Cerebellar nuclear complex (tissue), 1 donor: ENCODE measurements around the gene LDLRAD4.
A peak's percentile ranks its signal among the peaks of the same experiment; 100 is the strongest.

Source experiments
- DNase-seq, 2 experiments: peaks; one replicate each; lab custom pipeline; 2025; lab: John Stamatoyannopoulos, UW

The LDLRAD4 gene

DNA sequence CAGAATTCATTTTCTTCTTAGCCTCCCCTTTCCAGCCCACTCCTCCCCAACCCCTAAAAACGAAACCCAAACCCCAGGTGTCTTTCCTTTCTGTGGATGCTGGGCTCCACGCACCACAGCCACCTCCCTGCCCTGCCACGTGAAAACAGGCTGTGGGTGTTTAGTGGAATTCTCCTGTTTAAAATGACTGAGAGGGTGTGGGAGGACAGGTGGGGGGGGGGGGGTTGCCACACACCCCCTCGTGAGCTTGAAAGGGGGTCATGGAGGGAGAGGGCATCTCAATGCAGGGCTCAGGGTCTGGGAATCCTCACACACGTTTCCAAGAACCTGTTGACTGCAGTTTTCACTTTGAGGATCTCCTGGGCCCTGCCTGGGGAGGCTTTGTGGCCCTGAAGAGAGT lies 397.5 kb downstream of the LDLRAD4 start:
- no peak for DNase-seq

DNA sequence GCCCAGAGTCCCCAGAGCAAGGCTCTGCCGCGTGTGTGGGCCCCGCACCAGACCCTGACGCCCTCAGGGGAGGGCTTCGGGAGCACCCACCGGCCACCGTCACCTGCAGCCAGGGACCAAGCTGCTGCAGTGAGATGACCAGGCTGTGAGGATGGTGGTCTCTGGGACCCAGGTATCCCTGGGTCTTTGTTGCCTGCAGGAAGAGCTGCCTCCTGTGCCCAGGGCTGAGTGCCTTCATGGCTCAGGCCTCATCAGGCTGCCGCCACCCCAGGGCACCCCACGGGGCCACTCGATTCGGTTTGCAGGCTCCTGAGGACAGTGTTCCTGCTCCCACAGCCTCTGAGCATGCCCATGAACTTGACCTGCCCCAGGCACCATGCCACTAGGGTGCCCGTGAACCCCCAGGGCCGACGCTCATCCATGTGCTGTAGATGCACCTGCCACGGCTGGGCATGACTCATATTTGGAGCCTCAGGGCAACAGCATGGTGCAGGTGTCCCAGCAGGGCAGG lies 398.0 kb downstream of the LDLRAD4 start:
- no peak for DNase-seq

DNA sequence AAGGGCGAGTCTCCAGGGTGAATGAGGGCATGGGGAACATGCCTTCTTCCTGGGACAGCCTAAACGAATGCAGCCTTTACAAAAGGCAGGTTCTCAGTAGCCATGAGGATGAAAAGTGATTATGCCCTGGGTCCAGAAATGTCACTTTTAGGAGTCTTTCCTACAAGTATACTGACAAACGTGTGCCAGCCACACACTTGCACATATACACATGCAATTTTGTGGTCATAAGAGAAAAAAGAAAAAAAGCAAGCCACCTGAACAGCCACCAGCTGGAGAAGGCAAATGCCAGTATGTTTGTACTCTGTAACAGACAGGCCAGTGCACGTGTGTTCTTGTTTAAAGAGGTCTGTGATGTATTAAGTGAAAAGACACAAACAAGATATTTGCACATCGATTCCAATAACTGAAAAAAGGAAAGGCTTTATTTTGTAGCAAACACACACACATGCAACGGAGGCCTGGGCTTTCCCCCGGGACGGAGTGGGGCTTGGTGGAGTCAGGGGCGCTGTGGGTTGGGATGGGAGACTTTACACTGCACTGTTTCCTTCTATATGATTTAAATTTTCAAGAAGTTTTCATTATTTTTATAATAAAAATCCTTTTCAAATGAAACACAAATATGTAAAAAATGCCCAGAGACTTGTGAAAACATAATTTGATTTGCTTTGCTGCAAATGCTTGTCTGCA lies 399.4 kb downstream of the LDLRAD4 start:
- no peak for DNase-seq

DNA sequence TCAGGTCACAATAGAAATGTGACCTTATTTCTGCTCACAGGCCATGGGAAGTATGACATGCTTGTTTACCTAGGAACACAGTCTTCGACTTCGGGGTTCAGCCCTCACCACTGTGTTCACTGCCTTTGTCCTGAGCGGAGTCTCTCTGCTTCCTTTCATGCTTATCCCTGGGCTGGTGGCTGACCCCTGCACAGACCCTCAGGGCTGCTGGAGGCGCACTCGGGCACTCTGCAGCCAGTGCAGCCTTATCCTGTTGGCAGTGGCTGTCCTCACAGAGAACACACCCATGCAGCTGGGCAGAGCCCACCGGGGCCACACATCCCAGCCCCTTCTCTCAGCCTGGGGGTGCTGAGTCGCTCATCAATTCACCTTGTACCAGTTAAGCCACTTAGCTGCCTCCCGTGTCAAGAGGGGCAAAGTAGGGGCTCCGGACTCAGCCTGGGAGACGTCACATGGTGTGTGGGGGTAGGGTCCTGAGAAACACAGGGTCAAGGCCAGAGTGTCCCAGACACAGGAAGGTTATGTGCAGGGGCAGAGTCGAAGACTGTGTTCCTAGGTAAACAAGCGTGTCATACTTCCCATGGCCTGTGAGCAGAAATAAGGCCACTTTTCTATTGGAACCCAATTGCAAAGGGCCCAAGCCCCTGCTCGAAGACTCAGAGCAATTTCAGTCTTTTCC lies 400.3 kb downstream of the LDLRAD4 start:
- DNase-seq: no peak

DNA sequence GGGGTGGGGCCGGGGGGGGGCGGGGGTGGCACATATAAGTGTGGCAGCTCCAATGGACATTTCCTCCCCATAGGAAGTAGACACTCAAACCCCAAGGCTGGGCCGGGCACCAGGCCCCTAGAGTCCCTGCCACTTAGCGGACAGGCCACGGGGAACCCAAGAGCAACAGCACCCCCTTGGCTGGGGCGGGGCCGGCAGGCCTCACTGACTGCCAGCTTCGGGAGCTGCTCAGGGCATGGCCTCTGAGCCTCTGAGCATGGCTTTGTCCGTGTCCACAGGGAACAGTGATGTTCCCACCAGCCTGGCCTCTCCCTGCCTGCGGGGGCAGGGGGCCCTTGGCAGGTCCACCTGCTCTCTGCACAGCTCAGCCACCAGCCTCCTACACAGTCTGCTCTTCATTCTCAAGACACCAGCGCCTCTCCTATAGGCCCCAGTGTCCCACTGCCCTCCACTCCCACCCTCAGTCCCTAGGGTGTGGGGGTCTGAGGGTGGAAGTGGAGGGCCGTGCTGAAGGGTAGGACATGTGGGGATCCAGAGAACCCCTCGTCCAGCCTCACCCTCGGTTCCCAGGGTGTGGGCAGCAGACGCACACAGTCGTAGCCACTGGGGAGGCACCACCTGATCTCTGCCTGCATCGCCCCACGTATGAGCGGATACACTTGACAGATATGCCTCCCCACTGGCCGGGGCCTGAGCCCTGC lies 401.1 kb downstream of the LDLRAD4 start:
- DNase-seq: no peak

DNA sequence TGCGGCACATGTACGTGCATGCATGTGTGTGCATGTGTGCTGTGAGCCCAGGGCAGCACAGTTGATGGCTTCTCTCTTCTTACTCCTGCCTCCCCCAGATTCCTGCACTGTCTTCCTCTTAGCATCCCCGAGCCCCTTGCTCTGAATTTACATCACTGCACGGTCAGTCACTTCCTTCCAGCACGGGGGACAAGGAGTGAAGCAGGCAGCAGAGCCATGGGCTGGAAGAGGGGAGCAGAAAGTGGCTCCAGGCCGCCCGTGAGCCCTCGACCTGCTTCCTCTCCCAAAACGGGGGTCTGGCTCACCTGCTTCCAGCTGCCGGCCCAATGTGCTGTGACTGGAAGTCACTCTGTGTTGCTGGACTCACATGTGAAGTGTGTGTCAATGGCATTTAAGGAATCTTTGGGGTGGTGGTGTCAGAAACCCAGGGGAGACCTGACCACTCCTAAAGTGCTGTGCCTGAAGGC lies 401.7 kb downstream of the LDLRAD4 start:
- no peak for DNase-seq

DNA sequence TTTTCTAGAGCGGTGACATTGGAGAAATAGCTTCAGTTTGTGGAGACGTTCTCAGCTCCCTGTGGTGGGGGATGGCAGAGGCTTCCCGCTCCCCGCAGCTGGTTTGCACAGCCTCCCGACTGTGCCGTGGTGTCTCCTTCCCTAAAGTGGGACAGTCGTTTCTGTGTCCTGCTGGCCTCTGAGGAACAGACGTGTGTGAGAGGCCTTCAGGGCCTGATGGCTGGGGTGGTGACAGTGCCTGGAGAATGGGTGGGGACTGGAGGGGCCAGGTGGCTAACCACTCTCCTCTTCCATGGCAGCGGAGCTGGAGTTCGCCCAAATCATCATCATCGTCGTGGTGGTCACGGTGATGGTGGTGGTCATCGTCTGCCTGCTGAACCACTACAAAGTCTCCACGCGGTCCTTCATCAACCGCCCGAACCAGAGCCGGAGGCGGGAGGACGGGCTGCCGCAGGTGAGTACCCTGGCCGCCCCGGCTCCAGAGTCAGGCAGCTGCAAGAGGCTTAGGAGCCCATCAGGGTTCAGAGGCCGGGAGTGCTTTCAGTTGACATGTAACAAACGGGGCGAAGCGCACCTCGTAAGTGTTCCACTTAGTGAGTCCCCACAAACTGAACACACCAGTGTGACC lies 402.4 kb downstream of the LDLRAD4 start:
- no peak for DNase-seq

DNA sequence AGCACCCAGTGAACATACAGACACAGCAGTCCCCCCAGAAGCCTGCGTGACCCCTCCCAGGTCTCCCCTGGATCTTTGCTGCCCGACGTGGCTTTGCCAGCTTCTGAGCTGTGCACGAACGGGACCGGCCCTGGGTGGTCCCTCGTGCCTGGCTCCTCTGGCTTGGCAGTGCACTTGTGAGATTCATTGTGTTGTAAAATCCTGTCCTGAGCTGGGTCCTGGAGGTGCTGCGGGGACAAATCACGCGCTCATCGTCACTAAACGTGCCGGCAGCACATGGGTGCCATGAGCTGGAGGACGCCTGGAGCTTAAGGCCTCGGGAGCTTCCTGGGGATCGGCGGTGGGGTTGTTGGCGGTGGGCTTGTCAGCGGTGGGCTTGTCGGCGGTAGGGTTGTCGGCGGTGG lies 402.9 kb downstream of the LDLRAD4 start:
- no peak for DNase-seq

DNA sequence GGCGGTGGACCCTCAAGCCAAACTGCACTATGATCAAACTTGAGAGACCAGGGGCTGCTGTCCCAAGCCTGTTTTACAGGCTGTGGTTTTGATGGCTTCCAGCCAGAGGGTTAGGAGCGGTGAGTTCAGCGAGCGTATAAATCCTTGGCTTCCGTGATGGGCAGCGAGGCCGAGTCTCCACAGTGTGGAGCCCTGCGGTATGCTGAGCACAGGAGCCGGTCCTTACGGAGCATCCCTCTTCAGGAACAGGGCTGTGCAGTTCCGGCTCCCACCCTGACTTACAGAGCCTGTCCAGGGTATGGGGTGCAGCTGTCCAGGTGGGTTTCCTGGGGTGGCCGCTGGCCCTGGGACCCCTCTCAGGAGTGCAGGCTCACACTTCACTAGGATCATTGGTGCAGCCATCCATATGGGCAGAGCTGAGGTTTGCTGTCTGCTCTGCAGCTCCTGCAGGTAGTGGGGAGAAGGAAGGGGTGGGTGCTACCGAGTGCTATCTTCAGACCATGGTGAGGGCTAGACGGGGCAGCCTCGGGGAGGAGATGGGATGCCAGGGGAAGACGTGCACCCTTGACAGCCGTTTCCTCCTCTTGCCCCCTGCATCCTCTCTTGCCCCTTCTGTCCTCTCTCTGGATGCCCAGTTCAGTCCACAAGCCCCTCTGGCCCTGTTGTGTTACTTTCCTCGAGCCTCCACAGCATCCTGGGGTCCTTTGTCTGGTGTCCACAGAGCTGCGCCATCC lies 403.5 kb downstream of the LDLRAD4 start:
- peak; percentile 13 to 43 for DNase-seq

DNA sequence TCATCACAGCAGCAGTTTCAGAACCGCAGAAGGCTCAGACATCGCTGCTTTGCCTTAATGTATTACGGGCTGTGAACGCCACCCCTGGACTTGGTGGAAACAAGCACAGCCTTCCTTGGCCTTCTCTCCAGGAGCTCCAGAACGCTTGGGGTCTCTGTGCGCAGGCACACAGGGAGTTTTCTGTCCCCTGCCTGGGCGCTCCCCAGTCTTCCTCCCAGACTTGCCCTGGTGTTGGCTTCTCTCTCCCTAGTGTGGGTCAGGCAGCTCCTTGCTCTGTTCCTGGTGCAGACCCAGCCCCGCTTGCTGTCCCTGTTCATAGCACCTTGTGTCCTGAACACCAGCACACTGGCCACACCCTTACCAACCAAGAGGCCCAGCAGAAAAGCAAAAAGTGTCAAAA lies 404.2 kb downstream of the LDLRAD4 start:
- DNase-seq: no peak

DNA sequence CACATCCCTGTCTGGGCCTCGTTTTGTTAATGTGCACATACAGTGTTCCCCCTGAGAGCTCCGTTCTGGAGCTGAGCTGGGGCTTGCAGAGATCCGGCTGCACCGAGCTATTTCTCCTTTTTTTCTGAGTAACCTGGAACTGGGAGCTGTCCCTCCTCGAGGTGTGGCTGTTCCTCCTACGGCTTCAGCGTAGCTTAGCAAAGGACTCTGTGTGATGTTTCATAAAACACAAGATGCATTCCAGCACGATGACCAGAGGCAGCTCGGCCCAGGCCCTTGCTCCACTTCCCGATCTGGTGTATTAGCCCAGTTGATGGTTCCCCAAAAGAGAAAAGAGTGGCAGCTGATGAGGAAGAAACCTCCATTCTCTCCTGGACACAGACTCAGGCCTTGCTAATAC lies 404.8 kb downstream of the LDLRAD4 start:
- DNase-seq: no peak

DNA sequence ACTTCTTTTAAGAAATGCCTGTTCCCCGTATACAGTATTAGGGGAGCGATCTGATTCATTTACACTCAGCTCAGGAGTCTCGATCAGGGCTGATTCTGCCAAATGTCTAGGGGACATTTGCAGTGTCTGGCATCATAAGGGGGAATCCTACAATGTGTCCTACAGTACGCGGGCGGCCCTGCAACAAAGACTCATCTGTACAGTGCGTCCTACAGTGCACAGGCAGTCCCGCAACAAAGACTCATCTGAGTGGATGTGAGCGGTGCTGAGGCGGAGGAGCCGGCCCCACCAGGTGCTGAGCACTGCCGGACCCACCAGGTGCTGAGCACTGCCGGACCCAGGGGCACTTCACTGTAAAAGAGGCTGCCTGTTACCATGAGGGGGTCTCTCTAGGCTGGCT lies 405.3 kb downstream of the LDLRAD4 start:
- DNase-seq: no peak

DNA sequence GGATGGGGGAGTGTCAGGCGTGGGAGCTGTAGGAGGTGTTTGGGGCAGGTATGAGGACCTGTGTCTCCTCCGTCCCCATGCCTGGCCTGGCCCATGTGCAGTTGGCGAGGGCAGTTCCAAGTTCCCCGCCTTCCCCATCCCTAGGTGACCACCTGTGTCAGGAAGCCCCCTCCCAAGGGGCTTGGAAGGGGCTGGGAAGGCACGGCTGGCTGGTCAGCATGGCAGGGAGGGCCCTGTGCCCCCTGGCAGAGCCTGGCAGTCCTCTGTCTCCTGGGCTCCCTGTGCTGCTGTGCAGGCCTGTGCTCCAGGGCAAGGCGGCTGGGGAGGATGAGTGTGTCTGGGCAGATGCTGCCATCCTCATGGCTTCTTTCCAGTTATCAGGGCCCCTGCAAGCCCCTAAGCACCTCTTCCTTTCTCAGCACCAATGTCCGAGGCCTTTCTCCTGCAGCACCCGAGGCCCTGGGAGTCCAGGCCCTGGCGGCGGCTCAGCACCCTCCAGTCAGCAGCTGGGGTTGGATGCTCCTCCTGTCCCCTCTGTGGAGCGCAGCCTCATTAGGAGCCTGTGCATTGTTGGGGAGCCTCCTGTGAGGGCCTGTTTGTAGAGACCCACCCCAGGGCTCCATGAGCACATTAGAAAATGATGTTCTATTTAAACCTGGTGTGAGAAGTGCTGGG lies 406.1 kb downstream of the LDLRAD4 start:
- no peak for DNase-seq

DNA sequence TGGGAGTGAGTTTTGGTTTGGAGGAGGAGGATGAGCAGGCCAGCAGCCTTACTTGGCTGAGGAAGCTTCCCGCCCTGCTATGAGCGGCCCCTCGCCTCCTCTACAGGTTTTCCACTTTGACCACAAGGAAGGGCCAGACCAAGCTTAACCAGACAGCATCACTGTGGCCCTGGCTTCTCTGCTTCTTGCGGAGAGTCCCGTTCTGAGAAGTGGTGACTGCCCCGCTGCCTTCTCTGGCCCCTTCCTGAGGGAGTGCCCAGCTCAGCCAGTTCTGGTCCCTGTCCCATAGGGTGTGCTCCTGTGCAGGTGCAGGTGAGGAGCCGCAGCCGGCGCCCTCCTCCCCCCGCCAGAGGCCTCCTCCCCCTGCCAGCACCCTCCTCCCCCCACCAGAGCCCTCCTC lies 406.8 kb downstream of the LDLRAD4 start:
- DNase-seq: no peak

DNA sequence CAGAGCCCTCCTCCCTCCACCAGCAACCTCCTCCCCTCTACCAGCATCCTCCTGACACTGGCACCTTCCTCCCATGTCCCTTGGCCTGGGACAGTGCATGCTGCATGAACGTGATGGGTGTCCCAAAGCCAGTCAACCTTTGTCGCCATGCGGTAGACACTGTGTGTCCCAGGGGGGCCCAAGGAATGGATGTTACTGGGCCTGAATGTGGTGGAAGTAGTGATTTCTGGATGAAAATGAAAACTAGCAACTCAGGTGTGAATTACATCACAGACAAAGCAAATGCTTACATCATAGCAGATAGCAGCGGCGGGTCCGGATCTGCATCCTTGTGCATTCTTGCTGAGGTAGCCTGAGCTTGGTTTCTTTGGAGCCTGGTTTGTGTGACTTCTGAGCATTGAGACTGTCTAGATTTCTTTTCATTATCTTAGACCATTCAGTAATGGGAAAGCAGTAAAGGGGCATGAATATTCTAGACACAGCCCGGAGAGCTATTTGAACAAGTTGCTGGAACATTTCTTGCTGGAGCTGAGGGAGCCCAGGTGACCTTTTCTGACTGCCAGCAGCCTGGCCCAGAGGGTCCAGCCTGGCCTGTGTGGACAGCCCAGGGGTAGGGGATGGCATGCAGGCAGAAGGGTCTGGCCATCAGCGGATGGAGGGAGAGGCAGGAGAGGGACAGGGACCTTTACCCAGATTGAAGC lies 407.4 kb downstream of the LDLRAD4 start:
- no peak for DNase-seq

DNA sequence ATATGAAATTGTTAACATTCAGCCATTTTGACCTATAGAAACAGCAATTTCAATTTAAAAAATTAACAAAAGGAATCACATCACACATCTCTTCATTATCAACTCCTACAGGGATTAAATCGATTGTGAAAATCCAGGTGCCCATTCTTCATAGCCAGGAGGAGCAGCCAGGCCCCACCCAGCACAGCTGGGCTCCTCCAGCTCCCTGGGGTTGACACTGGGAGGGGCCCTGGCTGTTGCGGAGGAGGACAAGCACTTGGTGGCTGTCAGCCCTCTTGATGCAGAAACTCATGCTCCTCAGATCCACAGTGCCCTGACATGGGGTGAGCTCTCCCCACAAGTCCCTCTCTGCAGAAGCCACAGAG lies 408.0 kb downstream of the LDLRAD4 start:
- DNase-seq: no peak

DNA sequence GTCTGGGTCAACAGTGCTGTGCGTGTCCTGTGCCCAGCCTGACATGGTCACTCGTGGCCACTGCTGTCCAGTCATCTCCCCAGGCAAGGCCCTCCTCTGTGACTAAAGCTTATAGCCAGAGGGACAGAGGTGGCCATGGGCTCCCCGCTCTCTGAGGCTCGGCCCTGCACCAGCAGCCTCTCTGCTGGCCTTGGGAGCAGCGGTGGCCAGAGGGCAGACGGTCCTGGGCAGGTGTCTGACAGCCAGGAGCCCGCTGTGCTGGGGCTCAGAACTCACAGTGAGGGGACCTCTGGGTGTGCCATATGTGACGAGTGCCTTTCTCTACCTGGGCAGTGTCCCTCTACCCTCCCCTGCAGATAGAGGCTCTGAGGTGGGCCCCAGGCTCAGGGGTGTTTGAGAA lies 409.1 kb downstream of the LDLRAD4 start:
- DNase-seq: no peak

DNA sequence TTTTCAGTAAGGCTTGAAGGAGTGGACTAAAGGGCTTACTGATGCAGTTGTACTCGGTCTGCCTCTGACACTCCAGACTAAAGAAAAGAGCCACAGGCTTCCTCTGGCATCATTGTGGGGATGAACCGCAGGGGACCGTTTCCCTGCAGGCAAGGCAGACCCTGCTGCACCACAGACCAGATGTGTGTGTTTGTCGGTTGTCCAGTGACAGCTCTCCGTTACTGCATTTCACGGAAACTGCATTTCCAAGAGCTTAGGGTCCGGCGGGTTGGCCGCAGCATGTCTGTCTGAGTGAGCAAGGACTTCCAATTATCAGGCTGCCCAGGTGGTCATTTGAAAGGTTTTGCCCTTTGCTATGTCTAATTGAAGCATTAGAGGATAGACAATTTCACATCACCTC lies 409.7 kb downstream of the LDLRAD4 start:
- no peak for DNase-seq

DNA sequence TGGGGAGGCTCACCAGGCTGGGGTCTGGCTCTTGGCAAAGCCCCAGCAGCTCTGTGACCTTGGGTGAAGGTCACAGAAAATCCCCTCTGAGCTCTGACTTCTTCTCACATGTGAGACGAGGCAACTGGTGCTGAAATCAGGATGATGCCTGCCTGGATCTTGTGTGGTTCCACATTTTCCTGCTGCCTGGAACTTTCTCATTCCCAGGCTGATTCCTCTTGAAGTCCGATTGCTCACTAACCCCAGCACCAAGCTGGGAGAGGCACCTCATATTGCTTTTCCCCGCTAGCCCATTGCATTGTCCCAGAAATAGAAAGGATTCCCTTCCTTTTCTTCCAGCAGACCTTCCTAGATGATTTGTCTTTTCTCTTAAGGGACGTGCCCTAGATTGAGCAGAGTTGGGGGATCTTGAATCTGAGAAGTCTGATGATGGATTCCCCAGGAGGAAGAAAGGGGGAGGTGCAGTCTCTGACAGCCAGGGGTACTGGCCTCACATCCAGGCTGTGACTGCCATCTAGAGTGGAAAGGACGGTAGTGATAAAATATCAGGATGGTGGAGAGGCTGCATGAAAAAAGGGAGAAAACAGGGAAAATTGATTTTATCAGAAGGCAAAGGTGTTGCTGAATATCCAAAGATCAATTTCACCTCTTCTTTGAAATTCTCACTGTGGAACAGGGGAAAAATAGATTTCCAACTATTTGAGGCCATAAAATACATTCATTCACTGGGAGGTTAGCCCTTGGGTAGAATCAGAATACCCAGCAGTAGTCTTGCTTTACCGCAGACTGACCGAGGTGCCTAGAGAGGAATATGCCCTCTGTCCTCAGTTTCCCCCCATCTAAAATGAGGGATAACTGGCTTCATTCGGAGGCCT lies 411.5 kb downstream of the LDLRAD4 start:
- peak in 1 of 2 experiments; percentile 63 for DNase-seq
